Measurements from ENCODE around the gene EMCN. TPM values are rescaled to one million over a fixed set of nuclear protein-coding genes. Genes with fewer than 3 reads are reported as not detected.

The EMCN gene
- total and polyA plus RNA-seq, 8 donors, result 34.4 to 46.1 (median 38.3) TPM

DNA sequence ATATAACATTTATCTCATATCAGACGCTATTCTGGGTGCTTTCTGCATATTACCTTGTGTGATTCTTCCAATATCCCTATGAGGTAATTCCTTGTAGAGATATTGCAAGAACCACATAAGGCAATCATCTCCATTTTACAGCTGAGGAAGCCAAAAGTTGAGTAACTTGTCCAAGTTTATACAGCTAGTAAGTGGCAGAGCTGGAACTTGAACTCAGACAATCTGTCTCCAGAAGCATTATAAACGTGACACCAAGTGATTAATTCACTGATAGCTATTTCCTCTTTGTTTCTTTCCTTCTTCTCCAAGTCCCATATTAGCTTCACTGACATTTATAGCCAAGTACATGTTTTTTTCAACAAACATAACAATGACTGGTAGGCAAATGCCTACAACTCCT, 7.3 kb downstream of the EMCN start:
- no peaks in the 10 kb centered on the region for H3K9me3 ChIP-seq
- DNase-seq (no peak), ATAC-seq (no peak)
- H3K27ac ChIP-seq, result no peak overlapping the region
- H3K4me3 ChIP-seq, result no peak overlapping the region
- peaks cover 0 to 3% of the 10 kb centered on the region in 2 donors for H3K4me1 ChIP-seq
- H3K27me3 ChIP-seq, result no peaks in the 10 kb centered on the region
- no peaks in the 10 kb centered on the region for H3K36me3 ChIP-seq
- TF ChIP-seq, protein P1, sequence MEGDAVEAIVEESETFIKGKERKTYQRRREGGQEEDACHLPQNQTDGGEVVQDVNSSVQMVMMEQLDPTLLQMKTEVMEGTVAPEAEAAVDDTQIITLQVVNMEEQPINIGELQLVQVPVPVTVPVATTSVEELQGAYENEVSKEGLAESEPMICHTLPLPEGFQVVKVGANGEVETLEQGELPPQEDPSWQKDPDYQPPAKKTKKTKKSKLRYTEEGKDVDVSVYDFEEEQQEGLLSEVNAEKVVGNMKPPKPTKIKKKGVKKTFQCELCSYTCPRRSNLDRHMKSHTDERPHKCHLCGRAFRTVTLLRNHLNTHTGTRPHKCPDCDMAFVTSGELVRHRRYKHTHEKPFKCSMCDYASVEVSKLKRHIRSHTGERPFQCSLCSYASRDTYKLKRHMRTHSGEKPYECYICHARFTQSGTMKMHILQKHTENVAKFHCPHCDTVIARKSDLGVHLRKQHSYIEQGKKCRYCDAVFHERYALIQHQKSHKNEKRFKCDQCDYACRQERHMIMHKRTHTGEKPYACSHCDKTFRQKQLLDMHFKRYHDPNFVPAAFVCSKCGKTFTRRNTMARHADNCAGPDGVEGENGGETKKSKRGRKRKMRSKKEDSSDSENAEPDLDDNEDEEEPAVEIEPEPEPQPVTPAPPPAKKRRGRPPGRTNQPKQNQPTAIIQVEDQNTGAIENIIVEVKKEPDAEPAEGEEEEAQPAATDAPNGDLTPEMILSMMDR (IDR thresholded peaks at IDR 0.05), result no peak
- intact Hi-C loops (cut with DNase I), result no loop called here

DNA sequence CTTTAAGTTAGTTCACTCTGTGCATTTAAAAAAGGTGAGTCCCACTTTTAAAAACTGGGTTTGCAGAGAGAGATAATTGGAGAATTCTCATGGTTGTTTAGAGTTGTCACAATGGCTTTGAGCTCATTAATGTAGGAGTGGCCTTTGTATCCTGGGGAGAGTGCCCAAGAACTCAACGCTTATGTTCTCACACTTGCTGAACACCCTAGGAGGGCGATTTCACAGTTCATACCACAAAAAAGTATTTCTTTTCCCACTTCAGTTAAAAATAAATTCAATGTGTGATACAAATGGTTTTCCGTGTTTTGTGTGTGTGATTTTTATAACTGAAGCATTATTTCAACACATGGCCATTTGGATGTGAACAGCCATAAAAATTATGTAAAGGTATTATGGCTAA, 8.4 kb downstream of the EMCN start:
- no peak overlapping the region for H3K27ac ChIP-seq
- ATAC-seq (peak; percentile 29), DNase-seq (no peak)
- no peak overlapping the region for H3K4me3 ChIP-seq
- H3K9me3 ChIP-seq, result no peaks in the 10 kb centered on the region
- TF ChIP-seq, protein P1 (IDR thresholded peaks at IDR 0.05), result no peak
- no peaks in the 10 kb centered on the region for H3K36me3 ChIP-seq
- peaks cover 0 to 3% of the 10 kb centered on the region in 2 donors for H3K4me1 ChIP-seq
- H3K27me3 ChIP-seq, result no peaks in the 10 kb centered on the region
- intact Hi-C loops (cut with DNase I), result no loop called here

DNA sequence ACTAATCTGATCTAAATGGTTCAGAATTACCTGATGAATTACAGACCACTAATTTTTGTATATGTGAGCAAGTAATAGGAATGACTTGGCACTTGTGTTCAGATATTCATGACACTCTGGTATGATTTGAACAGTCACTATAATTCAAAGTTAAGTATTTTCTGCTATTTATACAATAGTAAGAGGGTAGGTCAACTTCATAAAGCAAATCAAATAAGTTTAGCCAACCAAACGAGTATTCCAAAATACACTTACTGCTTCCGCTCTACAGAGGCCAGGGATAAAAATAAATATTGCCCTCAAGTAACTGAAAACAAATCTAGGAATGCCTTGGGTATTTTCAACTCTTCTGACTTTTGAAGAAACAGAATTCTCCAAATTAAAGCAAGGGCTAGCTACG, 9.1 kb downstream of the EMCN start:
- ATAC-seq (peak; percentile 77), DNase-seq (no peak)
- TF ChIP-seq, protein P1 (IDR thresholded peaks at IDR 0.05), result no peak

DNA sequence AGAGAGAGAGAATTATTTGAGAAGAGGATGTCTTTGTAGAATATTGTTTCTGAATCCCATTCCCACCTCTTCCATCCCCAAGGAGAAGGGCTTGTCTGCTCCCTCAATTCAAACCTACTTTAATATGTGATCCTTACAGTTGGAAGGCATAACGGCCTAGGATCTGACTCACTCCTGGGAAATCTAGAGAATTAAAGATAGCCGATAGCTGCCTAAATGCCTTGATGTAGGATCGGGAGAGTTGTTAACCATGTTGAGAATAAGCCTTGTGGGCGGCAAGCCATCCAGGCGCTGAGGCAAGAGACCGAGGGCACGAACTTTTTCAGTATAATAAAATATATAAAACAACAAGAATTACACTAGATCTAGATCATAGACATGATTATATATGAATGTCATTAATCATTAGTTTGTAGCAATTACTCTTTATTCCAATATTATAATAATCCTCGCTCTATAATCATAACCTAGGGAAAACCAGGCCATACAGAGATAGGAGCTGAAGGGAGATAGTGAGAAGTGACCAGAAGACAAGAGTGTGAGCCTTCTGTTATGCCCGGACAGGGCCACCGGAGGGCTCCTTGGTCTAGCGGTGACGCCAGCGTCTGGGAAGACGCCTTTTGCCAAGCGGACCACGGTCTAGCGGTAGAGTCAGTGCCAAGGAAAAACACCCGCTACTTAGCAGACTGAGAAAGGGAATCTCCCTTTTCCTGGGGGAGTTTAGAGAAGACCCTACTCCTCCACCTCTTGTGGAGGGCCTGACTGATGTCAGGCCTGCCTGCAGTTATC, 13.5 kb downstream of the EMCN start:
- ATAC-seq (no peak), DNase-seq (peak in 1 of 4 donors; percentile 34)
- Histone ChIP-seq H3K27ac (no peak overlapping the region), H3K36me3 (no peaks in the 10 kb centered on the region), H3K4me3 (no peak overlapping the region), H3K4me1 (peaks cover 0 to 3% of the 10 kb centered on the region in 2 donors), H3K9me3 (no peaks in the 10 kb centered on the region), H3K27me3 (no peaks in the 10 kb centered on the region)
- intact Hi-C loops (cut with DNase I), result no loop called here
- TF ChIP-seq, protein P1 (IDR thresholded peaks at IDR 0.05), result no peak

More for the DNA sequence above, 9.1 kb downstream of the EMCN start:
- H3K4me3 ChIP-seq, result no peak overlapping the region
- intact Hi-C loops (cut with DNase I), result no loop called here
- no peaks in the 10 kb centered on the region for H3K27me3 ChIP-seq
- no peak overlapping the region for H3K27ac ChIP-seq
- H3K9me3 ChIP-seq, result no peaks in the 10 kb centered on the region
- no peaks in the 10 kb centered on the region for H3K36me3 ChIP-seq
- peaks cover 0 to 3% of the 10 kb centered on the region in 2 donors for H3K4me1 ChIP-seq

GRCh38 chr4:100497791-100498190, 20.0 kb downstream of the EMCN start:
- intact Hi-C loops (cut with DNase I), result no loop called here

More at GRCh38 chr4:100497791-100498190, 20.0 kb downstream of the EMCN start:
- Histone ChIP-seq H3K36me3 (no peaks in the 10 kb centered on the region), H3K27me3 (no peaks in the 10 kb centered on the region), H3K4me1 (no peaks in the 10 kb centered on the region), H3K4me3 (no peak overlapping the region), H3K9me3 (peaks cover 0 to 3% of the 10 kb centered on the region in 2 donors), H3K27ac (no peak overlapping the region)
- ATAC-seq, result no peak
- DNase-seq, result no peak
- TF ChIP-seq, protein P1 (IDR thresholded peaks at IDR 0.05), result no peak
